Kidney (tissue), 14 donors: ENCODE measurements around the gene MAST3. TPM values are rescaled to one million over a fixed set of nuclear protein-coding genes. Genes with fewer than 3 reads are reported as not detected.
A peak's percentile ranks its signal among the peaks of the same experiment; 100 is the strongest.

Experiments
- DNase-seq, 5 donors: peaks; one replicate each; pipeline ENCODE4 v3.0.0-alpha.2; 2013 to 2020
- FAIRE-seq: peaks from 2 replicates; lab custom pipeline; 2012; peaks lifted over from hg19 to GRCh38; lab: Jason Lieb, UNC
- H3K27ac ChIP-seq, 2 donors: one replicate each; pipeline ENCODE4 v1.7.0; 2013; ENCODE audit warnings: low read depth in 2 of 2, low read length in 2 of 2, inconsistent platforms in 1 of 2
- H3K27me3 ChIP-seq: one replicate; pipeline ENCODE4 v1.7.1; 2013; ENCODE audit warnings: low read length, inconsistent platforms; ENCODE audit not compliant: control insufficient read depth, insufficient read depth
- H3K36me3 ChIP-seq, 3 donors: one replicate each; pipeline versions ENCODE4 v1.7.0 to v1.7.1; 2013; ENCODE audit warnings: low read length in 3 of 3, control low read depth in 1 of 3, inconsistent platforms in 1 of 3; ENCODE audit not compliant: insufficient read depth in 3 of 3, control insufficient read depth in 2 of 3
- H3K4me1 ChIP-seq, 3 donors: one replicate each; pipeline versions ENCODE4 v1.7.0 to v1.7.1; 2013; ENCODE audit warnings: low read length in 3 of 3, inconsistent platforms in 1 of 3, low read depth in 1 of 3; ENCODE audit not compliant: control insufficient read depth in 2 of 3, insufficient read depth in 2 of 3
- H3K4me3 ChIP-seq, 3 donors: one replicate each; pipeline versions ENCODE4 v1.7.0 to v1.8.1; 2013; ENCODE audit warnings: low read length in 3 of 3, control low read depth in 1 of 3, inconsistent platforms in 1 of 3
- H3K9ac ChIP-seq, 3 donors: one replicate each; pipeline versions ENCODE4 v1.7.0 to v1.7.1; 2013; ENCODE audit warnings: low read length in 3 of 3, control low read depth in 1 of 3, inconsistent platforms in 1 of 3
- H3K9me3 ChIP-seq, 3 donors: one replicate each; pipeline versions ENCODE4 v1.7.0 to v1.7.1; 2013; ENCODE audit warnings: low read length in 3 of 3, control low read depth in 1 of 3, inconsistent platforms in 1 of 3; ENCODE audit not compliant: control insufficient read depth in 2 of 3, insufficient read depth in 1 of 3
- CTCF ChIP-seq: IDR thresholded peaks from 3 replicates; pipeline ENCODE4 v1.5.1; 2012; ENCODE audit warnings: mild to moderate bottlenecking, moderate library complexity, borderline replicate concordance; ENCODE audit not compliant: insufficient read depth; ENCODE audit errors: extremely low read depth
- intact Hi-C: fragments of 100-400 bp; cut with DNase I; formaldehyde crosslinking; loops from one replicate; pipeline ENCODE4 v1.11.1; 2022
- polyA plus RNA-seq: library from polyadenylated mRNA; stranded (reverse); fragments of 350-450 nt; fragmentation: Illumina TruSeq; extraction: RNeasy Lipid Tissue Mini Kit (QIAGEN cat#74804); gene quantifications from one replicate; pipeline ENCODE4 v1.2.3, GENCODE V29; 2014; ENCODE audit warnings: low read depth, low replicate concordance; ENCODE audit not compliant: insufficient read depth
- total RNA-seq: library from RNA; stranded (reverse); fragmentation: NEBNext Ultra II Directional; extraction: Animal tissue kit (Norgen Biotek cat#: 25700); gene quantifications from one replicate; pipeline ENCODE4 v1.2.1, GENCODE V29; 2021
- donor health status: control.
- donor health status: control.
- donor health status: control.
- donor health status: control.
- donor health status: control.
- donor health status: DM: yes; HTN: yes; CAD: no.
- donor health status: Normal renal cell carcinoma (clear cell type).

Gene MAST3
- total and polyA plus RNA-seq, 2 donors from 2014 or later = 5.6 to 16.0 TPM

GRCh38 chr19:18098891-18099622 is 1.5 kb downstream of the MAST3 start:
- Histone ChIP-seq H3K4me3 (peak overlapping the region in 1 of 3 donors; percentile 74), H3K9ac (no peak overlapping the region), H3K27me3 (peaks cover 7% of the 10 kb centered on the region), H3K9me3 (no peaks in the 10 kb centered on the region), H3K4me1 (peaks cover 0 to 13% (median 0%) of the 10 kb centered on the region in 3 donors), H3K27ac (no peak overlapping the region), H3K36me3 (no peaks in the 10 kb centered on the region)
- DNase-seq = peak in 4 of 5 donors; percentile 37 to 83 (median 58)
- FAIRE-seq = no peak
- no peak for TF ChIP-seq CTCF
- intact Hi-C loops = no loop called here

- TF ChIP-seq CTCF = no peak
- H3K27ac ChIP-seq = no peak overlapping the region
- intact Hi-C loops = no loop called here
- H3K27me3 ChIP-seq = peaks cover 7% of the 10 kb centered on the region
- peaks cover 0 to 15% (median 0%) of the 10 kb centered on the region in 3 donors for H3K4me1 ChIP-seq
- no peak overlapping the region for H3K9ac ChIP-seq
- H3K36me3 ChIP-seq = no peaks in the 10 kb centered on the region
- no peak for DNase-seq
- no peaks in the 10 kb centered on the region for H3K9me3 ChIP-seq
- FAIRE-seq = no peak
- H3K4me3 ChIP-seq = no peak overlapping the region
Measured at GRCh38 chr19:18099623-18099995, 2.0 kb downstream of the MAST3 start.

GRCh38 chr19:18100710-18101109 is 3.1 kb downstream of the MAST3 start:
- no peaks in the 10 kb centered on the region for H3K36me3 ChIP-seq
- no peak for TF ChIP-seq CTCF
- DNase-seq (peak in 4 of 5 donors; percentile 47 to 67 (median 52)), FAIRE-seq (no peak)
- H3K9ac ChIP-seq = no peak overlapping the region
- H3K27ac ChIP-seq = no peak overlapping the region
- no peak overlapping the region for H3K4me3 ChIP-seq
- peaks cover 7% of the 10 kb centered on the region for H3K27me3 ChIP-seq
- intact Hi-C loops = no loop called here
- H3K9me3 ChIP-seq = no peaks in the 10 kb centered on the region
- peaks cover 0 to 17% (median 0%) of the 10 kb centered on the region in 3 donors for H3K4me1 ChIP-seq
